Large intestine (tissue), 3 donors: ENCODE data around the gene SLAMF7. TPM values are rescaled to one million over a fixed set of nuclear protein-coding genes. Genes with fewer than 3 reads are reported as not detected.

ENCODE experiments used
- DNase-seq, 2 donors: peaks; one replicate each; pipeline versions ENCODE4 v3.0.0 to v3.0.0-alpha.2; 2013
- H3K27ac ChIP-seq: one replicate; pipeline ENCODE4 v1.5.1; 2013; ENCODE audit warnings: low read length
- H3K27me3 ChIP-seq: 2 replicates; pipeline ENCODE4 v1.6.1; 2013; ENCODE audit warnings: low read length; ENCODE audit not compliant: control insufficient read depth, insufficient read depth
- H3K36me3 ChIP-seq: 2 replicates; pipeline ENCODE4 v1.6.1; 2013; ENCODE audit warnings: low read length; ENCODE audit not compliant: control insufficient read depth, insufficient read depth
- H3K4me1 ChIP-seq: one replicate; pipeline ENCODE4 v1.6.1; 2013; ENCODE audit warnings: low read length; ENCODE audit not compliant: control insufficient read depth, insufficient read depth
- H3K4me3 ChIP-seq: one replicate; pipeline ENCODE4 v1.5.1; 2013; ENCODE audit warnings: low read length
- H3K9me3 ChIP-seq: one replicate; pipeline ENCODE4 v1.6.1; 2013; ENCODE audit warnings: mild to moderate bottlenecking, low read depth, low read length, moderate library complexity; ENCODE audit not compliant: control insufficient read depth
- WGBS: methylation state at CpG from one replicate; pipeline ENCODE4 v1.1.5; 2013; ENCODE audit warnings: low lambda C conversion rate; ENCODE audit not compliant: insufficient coverage; 5-methylcytosine and 5-hydroxymethylcytosine counted together
- polyA plus RNA-seq: library from polyadenylated mRNA; unstranded; fragments of 120-200 nt; gene quantifications from one replicate; pipeline ENCODE4 v1.2.1, GENCODE V29; 2013

The SLAMF7 gene
- polyA plus RNA-seq, 1 donor: 5.8 TPM

GRCh38 chr1:160773093-160773492, 34.0 kb downstream of the SLAMF7 start:
- WGBS: 100% methylated on average over 1 of the region's 3 CpGs
- DNase-seq: no peak
- H3K4me3 ChIP-seq: no peak overlapping the region
- no peaks in the 10 kb centered on the region for H3K36me3 ChIP-seq
- H3K27me3 ChIP-seq: no peaks in the 10 kb centered on the region
- H3K9me3 ChIP-seq: no peaks in the 10 kb centered on the region
- no peak overlapping the region for H3K27ac ChIP-seq
- no peaks in the 10 kb centered on the region for H3K4me1 ChIP-seq

GRCh38 chr1:160774886-160775719, 36.1 kb downstream of the SLAMF7 start:
- Histone ChIP-seq H3K36me3 (no peaks in the 10 kb centered on the region), H3K4me3 (no peak overlapping the region), H3K27me3 (no peaks in the 10 kb centered on the region), H3K9me3 (no peaks in the 10 kb centered on the region), H3K4me1 (no peaks in the 10 kb centered on the region), H3K27ac (no peak overlapping the region)
- DNase-seq: no peak
- no CpG with 5 or more reads among the region's 2 CpGs for WGBS

- Histone ChIP-seq H3K9me3 (no peaks in the 10 kb centered on the region), H3K27me3 (no peaks in the 10 kb centered on the region), H3K36me3 (no peaks in the 10 kb centered on the region), H3K27ac (no peak overlapping the region), H3K4me1 (peaks cover 9% of the 10 kb centered on the region), H3K4me3 (no peak overlapping the region)
- WGBS: no CpG with 5 or more reads among the region's 1 CpG
- DNase-seq: no peak
Measured at GRCh38 chr1:160776178-160776577, 37.1 kb downstream of the SLAMF7 start.

GRCh38 chr1:160777486-160778089, 38.5 kb downstream of the SLAMF7 start:
- Histone ChIP-seq H3K9me3 (no peaks in the 10 kb centered on the region), H3K36me3 (no peaks in the 10 kb centered on the region), H3K27ac (no peak overlapping the region), H3K4me1 (peaks cover 22% of the 10 kb centered on the region), H3K27me3 (no peaks in the 10 kb centered on the region), H3K4me3 (no peak overlapping the region)
- peak; percentile 17 to 32 for DNase-seq
- WGBS: no CpG with 5 or more reads among the region's 7 CpGs

GRCh38 chr1:160778976-160779375, 39.9 kb downstream of the SLAMF7 start:
- Histone ChIP-seq H3K9me3 (no peaks in the 10 kb centered on the region), H3K4me3 (no peak overlapping the region), H3K4me1 (peaks cover 24% of the 10 kb centered on the region), H3K36me3 (no peaks in the 10 kb centered on the region), H3K27me3 (no peaks in the 10 kb centered on the region), H3K27ac (no peak overlapping the region)
- 100% methylated on average over 1 of the region's 6 CpGs for WGBS
- DNase-seq: no peak

- H3K9me3 ChIP-seq: no peaks in the 10 kb centered on the region
- WGBS: 100% methylated on average over 1 of the region's 18 CpGs
- no peak for DNase-seq
- H3K27me3 ChIP-seq: no peaks in the 10 kb centered on the region
- H3K27ac ChIP-seq: no peak overlapping the region
- H3K4me1 ChIP-seq: peaks cover 24% of the 10 kb centered on the region
- no peaks in the 10 kb centered on the region for H3K36me3 ChIP-seq
- H3K4me3 ChIP-seq: no peak overlapping the region
Measured at GRCh38 chr1:160779626-160780397, 40.8 kb downstream of the SLAMF7 start.

GRCh38 chr1:160780398-160780755, 41.3 kb downstream of the SLAMF7 start:
- WGBS: no CpG with 5 or more reads among the region's 2 CpGs
- no peak overlapping the region for H3K27ac ChIP-seq
- DNase-seq: no peak

GRCh38 chr1:160781186-160781766, 42.2 kb downstream of the SLAMF7 start:
- no CpG with 5 or more reads among the region's 8 CpGs for WGBS
- Histone ChIP-seq H3K4me3 (no peak overlapping the region), H3K27ac (peak overlapping the region; percentile 69), H3K9me3 (no peaks in the 10 kb centered on the region), H3K4me1 (peaks cover 24% of the 10 kb centered on the region), H3K36me3 (no peaks in the 10 kb centered on the region), H3K27me3 (no peaks in the 10 kb centered on the region)
- DNase-seq: peak; percentile 91 to 96

More at GRCh38 chr1:160780398-160780755, 41.3 kb downstream of the SLAMF7 start:
- Histone ChIP-seq H3K9me3 (no peaks in the 10 kb centered on the region), H3K27me3 (no peaks in the 10 kb centered on the region), H3K4me1 (peaks cover 24% of the 10 kb centered on the region), H3K4me3 (no peak overlapping the region), H3K36me3 (no peaks in the 10 kb centered on the region)

- Histone ChIP-seq H3K27me3 (no peaks in the 10 kb centered on the region), H3K9me3 (no peaks in the 10 kb centered on the region), H3K4me3 (no peak overlapping the region), H3K36me3 (no peaks in the 10 kb centered on the region), H3K4me1 (peaks cover 24% of the 10 kb centered on the region), H3K27ac (peak overlapping the region; percentile 69)
- DNase-seq: peak in 1 of 2 donors; percentile 29
- WGBS: no CpG with 5 or more reads among the region's 9 CpGs
Measured at GRCh38 chr1:160781914-160782689, 43.1 kb downstream of the SLAMF7 start.
